ENCODE measurements around the gene ZBTB11.

Gene ZBTB11

GRCh38 chr3:101603184-101603583, 73.7 kb downstream of the ZBTB11 start:
- no peak for DNase-seq

- no peak for DNase-seq
Measured at GRCh38 chr3:101602731-101603130, 74.2 kb downstream of the ZBTB11 start.

Measured in eye (tissue), 1 donor.